KBM-7 (cell line): ENCODE results near the gene SPDYE6.
"Not testable (repeated sequence)": the region's sequence is repeated elsewhere in the genome, so short reads cannot be mapped to it uniquely, and the experiment has no call there.

Experiments used
- DNase-seq: peaks from one replicate; pipeline ENCODE4 v3.0.0-alpha.2; 2015
- in situ Hi-C: fragments of 300-500 bp; cut with MboI; formaldehyde crosslinking; loops from 2 replicates; pipeline ENCODE4 v1.14.3; 2020; ENCODE audit warnings: low sequenced_read_pairs, low pct_unique_long_range_greater_than_20kb, mixed read lengths

SPDYE6 gene

GRCh38 chr7:102321351-102322201 is 34.7 kb downstream of the SPDYE6 start:
- no peak for DNase-seq
- in situ Hi-C loops: no loop called here

GRCh38 chr7:102320601-102321350 is 35.5 kb downstream of the SPDYE6 start:
- DNase-seq: no peak
- in situ Hi-C loops: no loop called here

- DNase-seq: no peak
- in situ Hi-C loops: no loop called here
Observed at GRCh38 chr7:102320181-102320580, 36.1 kb downstream of the SPDYE6 start.

DNA sequence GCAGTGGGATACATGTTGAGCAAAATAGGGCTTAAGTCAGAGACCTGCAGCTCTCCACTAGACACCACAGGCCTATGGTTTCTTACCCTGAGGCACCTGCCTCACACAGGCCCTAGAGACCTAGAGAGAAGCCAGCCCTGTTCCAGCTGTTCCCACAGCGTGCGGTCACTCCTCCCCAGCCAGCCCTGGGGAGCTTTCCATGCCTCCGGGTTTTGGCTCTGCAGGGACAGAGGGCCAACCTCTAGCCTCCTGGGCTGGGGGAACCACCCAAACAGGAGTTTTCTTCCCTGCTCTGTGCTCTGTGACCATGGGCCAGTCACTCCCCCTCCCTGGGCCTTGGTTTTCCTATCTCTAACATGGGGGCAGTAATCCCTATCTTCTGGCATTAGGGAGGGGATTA is 36.6 kb downstream of the SPDYE6 start:
- in situ Hi-C loops: no loop called here

GRCh38 chr7:102318482-102318971 is 37.7 kb downstream of the SPDYE6 start:
- in situ Hi-C loops: no loop called here

More for the DNA sequence above, 36.6 kb downstream of the SPDYE6 start:
- DNase-seq: no peak

DNA sequence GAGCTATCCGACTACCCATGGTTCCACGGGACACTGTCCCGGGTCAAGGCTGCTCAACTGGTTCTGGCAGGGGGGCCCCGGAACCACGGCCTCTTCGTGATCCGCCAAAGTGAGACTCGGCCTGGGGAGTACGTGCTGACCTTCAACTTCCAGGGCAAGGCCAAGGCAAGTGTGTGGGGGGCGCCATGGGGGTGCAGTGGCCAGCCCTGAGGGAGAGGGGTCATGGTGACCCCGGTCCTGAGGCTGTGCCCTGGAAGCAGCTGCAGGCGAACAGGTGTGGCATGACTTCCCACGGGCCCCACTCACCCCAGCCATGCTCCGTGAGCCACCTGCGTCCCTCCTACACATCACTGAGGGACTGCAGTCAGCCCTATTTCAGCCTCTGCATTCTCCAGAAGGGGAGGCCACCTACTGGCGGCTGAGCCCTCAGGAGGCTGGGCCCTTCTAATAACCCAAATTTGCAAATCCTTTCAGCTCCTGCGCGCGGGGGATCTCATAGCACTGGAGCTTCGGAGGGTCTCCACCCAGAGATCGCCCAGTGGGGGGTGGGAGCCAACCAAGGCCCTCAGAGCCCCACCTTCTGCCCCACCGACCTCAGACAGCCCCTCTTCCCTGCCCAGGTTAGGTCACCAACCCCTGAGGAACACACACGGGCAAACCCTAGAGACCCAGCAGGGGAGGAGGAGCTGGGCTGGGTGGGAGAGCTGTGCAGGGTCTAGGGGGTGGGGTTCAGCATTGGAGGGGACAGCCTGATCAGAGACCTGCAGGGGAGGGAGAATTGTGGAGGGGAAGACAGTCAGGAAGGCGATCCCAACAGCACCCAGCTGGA is 38.8 kb downstream of the SPDYE6 start:
- DNase-seq: no peak
- in situ Hi-C loops: no loop called here

More at GRCh38 chr7:102318482-102318971, 37.7 kb downstream of the SPDYE6 start:
- no peak for DNase-seq

DNA sequence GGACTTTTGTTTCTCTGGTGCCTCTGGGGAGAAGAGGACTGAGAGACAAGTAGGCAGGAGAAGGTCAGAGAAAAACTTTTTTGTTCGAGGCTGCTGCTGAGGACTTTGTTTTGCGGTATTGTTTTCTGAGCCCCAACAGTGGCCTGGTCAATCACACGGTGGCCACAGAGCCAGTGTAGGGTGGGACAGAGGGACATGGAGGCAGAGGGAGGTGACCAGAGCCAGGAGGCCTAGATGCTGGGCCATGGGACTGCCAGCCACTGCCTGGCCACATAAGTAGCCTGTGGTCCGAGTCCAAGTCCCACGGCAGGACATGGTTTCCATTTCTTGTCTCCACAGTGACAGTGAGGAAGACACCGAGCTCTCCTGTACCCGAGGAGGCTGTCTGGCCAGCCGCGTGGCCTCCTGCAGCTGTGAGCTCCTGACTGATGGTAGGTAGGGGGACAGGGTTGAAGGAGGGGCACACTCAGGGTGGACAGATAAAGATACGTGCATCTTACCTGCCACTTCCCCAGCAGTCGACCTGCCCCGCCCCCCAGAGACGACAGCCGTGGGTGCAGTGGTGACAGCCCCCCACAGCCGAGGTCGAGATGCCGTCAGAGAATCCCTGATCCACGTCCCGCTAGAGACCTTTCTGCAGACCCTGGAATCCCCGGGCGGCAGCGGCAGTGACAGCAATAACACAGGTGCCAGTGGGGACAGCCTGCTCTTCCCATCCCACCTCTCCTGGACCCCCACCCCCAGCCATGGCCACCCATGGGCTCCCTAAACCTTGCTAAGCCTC is 42.1 kb downstream of the SPDYE6 start:
- in situ Hi-C loops: no loop called here
- DNase-seq: no peak

- no peak for DNase-seq
- in situ Hi-C loops: no loop called here
Observed at GRCh38 chr7:102312317-102312716, 43.9 kb downstream of the SPDYE6 start.

GRCh38 chr7:102310414-102310815 is 45.8 kb downstream of the SPDYE6 start:
- no peak for DNase-seq
- in situ Hi-C loops: no loop called here

GRCh38 chr7:102306916-102307677 is 49.1 kb downstream of the SPDYE6 start:
- in situ Hi-C loops: no loop called here
- DNase-seq: peak; percentile 14

GRCh38 chr7:102305414-102306268 is 50.6 kb downstream of the SPDYE6 start:
- in situ Hi-C loops: no loop called here
- no peak for DNase-seq

DNA sequence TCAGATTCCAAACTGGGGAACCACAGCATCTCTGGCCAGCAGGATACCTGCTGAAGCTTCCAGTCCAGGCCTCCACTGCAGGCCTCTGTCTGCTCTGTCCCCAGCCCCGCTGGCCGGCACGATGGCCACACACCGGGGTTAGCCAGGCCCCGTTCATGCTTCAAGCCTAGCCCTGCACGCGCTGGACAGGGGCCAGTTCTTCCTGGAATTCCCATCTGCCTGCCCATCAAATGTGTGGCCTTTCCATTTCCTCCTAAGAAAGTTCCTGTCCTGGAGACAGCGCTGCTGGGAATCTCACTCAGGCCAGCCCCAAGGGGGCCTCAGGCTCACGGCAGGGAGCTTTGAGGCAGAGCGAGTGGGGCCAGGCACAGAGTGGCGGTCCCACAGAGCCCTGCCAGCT is 51.6 kb downstream of the SPDYE6 start:
- DNase-seq: no peak
- in situ Hi-C loops: no loop called here

- in situ Hi-C loops: no loop called here
- no peak for DNase-seq
Observed at GRCh38 chr7:102303669-102304422, 52.4 kb downstream of the SPDYE6 start.

GRCh38 chr7:102302025-102302424 is 54.2 kb downstream of the SPDYE6 start:
- in situ Hi-C loops: no loop called here
- DNase-seq: no peak

DNA sequence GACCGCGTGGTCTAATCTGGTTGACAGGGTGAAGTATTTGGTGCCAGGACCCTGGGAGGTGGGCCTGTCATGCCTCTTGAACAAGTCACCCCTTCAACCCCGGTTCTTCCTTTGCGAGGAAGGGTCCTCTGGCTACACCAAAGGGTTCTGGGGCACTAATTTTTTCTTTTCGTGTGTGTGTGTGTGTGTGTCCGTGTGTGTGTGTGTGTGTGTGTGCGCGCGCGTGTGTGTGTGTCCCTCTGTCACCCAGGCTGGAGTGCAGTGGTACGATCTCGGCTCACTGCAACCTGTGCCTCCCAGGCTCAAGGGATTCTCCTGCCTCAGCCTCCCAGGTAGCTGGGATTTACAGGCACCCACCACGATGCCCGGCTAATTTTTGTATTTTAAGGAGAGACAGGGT is 54.9 kb downstream of the SPDYE6 start:
- DNase-seq, in situ Hi-C loops: not testable (repeated sequence)

DNA sequence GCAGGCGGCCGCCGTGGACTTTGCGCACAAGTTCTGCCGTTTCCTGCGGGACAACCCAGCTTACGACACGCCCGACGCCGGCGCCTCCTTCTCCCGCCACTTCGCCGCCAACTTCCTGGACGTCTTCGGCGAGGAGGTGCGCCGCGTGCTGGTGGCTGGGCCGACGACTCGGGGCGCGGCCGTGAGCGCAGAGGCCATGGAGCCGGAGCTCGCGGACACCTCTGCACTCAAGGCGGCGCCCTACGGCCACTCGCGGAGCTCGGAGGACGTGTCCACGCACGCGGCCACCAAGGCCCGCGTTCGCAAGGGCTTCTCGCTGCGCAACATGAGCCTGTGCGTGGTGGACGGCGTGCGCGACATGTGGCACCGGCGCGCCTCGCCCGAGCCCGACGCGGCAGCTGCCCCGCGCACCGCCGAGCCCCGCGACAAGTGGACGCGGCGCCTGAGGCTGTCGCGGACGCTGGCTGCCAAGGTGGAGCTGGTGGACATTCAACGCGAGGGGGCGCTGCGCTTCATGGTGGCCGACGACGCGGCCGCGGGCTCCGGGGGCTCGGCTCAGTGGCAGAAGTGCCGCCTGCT is 55.5 kb downstream of the SPDYE6 start:
- no peak for DNase-seq
- in situ Hi-C loops: no loop called here
